ENCODE measurements around the gene ABHD4.

DNA sequence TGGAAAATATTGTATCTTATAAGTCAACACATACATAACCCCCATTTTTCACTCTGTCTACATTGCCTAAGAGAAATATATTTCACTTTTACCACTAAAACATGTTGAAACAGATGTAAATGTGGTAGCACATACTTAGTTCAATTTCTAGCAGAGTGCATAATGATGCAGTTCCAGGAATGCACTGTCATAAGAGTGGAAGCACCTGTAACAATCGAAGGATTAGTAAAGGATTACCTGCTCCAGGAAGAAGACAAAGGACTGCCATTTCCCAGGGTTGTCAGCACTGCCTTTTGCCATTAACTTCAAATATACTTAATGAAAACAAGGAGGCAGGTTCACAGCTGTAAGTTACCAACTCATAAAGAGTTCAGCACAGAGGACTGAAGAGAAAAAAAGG, 33.6 kb upstream of the ABHD4 start:
- TF ChIP-seq, protein P1, sequence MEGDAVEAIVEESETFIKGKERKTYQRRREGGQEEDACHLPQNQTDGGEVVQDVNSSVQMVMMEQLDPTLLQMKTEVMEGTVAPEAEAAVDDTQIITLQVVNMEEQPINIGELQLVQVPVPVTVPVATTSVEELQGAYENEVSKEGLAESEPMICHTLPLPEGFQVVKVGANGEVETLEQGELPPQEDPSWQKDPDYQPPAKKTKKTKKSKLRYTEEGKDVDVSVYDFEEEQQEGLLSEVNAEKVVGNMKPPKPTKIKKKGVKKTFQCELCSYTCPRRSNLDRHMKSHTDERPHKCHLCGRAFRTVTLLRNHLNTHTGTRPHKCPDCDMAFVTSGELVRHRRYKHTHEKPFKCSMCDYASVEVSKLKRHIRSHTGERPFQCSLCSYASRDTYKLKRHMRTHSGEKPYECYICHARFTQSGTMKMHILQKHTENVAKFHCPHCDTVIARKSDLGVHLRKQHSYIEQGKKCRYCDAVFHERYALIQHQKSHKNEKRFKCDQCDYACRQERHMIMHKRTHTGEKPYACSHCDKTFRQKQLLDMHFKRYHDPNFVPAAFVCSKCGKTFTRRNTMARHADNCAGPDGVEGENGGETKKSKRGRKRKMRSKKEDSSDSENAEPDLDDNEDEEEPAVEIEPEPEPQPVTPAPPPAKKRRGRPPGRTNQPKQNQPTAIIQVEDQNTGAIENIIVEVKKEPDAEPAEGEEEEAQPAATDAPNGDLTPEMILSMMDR (IDR thresholded peaks at IDR 0.05; ENCODE audit: low read depth, low read length) = no peak
- no peak for TF ChIP-seq EZH2phosphoT487 (IDR thresholded peaks at IDR 0.05; ENCODE audit: low read depth)

Data from OCI-LY3 (cell line).